GM19238 (cell line): ENCODE results near the gene CREB1.

Source experiments
- DNase-seq: peaks from one replicate; pipeline ENCODE4 v3.0.0; 2011; ENCODE audit warnings: low spot score; ENCODE audit not compliant: insufficient read length

Gene CREB1

DNA sequence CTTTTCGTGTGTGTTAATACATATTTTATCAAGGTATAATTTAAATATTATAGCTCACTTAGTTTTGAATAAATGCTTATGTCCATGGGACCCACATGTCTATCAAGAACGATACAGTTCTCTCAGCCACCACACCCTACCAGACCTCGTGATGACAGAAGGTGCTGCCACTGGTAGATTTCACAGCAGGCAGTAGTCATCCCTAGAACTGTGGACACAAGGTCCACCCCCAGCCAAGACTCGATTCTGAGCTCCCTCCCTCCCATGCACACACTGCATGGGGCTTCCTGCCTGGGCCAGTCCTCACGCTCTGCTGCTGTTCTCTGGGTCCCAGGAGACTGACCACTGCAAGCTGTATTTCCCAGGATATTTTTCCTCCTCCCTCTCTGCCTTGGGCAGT, 26.5 kb upstream of the CREB1 start:
- peak; percentile 25 for DNase-seq

DNA sequence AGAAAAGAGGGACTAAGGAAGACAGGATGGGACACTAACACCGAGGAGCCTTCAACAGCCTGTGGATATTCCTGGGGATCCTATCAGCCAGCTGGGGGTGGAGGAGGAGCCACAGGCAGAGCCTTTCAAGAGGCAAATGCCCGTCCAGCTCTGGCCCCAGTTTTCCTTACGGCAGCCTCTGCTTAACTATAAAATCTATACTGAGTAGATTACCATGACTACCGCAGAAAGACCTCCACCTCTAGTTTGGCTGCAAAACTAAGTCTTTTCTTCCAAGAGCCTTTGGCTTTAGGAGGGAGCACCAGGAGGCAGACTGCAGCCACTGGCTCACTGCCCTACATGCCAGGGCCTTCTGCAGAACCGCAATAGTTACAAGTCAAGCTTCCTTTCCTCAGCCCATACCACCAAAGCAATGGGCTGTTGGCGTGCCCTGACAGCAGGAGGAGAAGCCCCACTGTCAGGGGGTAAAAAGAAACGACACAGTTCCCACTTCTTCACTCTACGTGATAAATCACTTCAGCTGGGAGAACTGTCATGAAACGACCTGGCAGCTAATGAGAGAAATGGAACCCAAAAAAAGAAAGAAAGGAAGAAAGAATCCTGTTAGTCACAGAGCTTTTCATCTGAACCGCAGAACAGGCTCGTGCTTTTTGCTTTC, 25.1 kb upstream of the CREB1 start:
- DNase-seq: no peak

GRCh38 chr2:207505171-207505570, 24.6 kb upstream of the CREB1 start:
- no peak for DNase-seq

DNA sequence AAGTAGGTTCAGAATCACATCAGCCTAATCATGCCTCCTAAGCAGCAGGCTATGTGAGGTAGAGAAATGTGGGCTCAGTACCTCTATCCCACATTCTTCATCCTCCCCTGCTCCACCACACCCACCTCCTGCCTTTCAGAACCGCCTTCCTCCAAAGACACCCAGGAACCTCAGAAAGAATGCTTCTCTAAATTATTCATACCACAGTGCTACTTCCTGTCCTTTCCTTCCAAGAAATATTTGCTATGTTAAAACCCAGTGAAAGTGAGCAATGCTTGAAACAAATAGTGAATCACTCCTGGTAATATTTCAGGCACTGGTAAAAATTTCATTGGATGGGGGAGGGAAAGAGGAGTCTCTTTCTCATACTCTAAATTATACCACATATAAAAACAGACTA, 24.0 kb upstream of the CREB1 start:
- DNase-seq: no peak

DNA sequence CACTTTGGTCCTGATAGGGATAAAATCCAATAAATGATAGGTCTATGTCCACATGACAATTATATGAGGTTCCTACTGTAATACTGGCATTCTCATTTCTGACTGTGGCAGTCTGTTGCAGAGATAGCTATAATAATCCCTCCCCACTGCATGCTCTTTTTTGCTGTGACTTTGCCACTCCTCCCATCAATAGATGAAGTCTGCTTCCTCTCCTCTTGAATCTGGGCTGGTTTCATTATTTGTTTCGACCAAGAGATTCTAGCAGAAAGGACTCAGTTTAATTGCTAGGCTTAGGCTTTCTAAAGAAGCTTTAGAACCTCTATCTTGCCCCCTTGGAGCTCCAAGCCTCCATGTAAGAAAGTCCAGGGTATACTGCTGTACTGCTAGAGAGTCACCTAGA, 23.3 kb upstream of the CREB1 start:
- no peak for DNase-seq

GRCh38 chr2:207510148-207510547, 19.6 kb upstream of the CREB1 start:
- DNase-seq: no peak

DNA sequence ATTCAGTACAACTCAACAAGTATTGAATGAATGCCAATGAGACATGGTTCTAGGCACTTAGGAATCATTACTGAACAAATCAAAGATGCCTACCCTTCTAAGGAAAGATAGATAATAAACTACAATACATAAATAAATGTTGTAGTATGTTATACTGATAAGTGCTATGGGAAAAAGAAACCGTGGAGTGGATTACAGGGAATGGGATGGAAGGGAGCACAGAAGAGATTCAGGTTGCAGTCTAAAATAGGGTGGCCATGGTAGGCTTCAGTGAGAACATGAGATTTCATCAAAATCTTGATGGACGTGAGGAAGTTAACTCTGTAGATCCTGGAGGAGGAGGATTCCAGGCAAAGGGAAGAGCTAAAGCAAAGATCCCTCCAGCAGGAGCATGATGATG, 17.9 kb upstream of the CREB1 start:
- DNase-seq: no peak

- DNase-seq: no peak
Measured at GRCh38 chr2:207512356-207512755, 17.4 kb upstream of the CREB1 start.

DNA sequence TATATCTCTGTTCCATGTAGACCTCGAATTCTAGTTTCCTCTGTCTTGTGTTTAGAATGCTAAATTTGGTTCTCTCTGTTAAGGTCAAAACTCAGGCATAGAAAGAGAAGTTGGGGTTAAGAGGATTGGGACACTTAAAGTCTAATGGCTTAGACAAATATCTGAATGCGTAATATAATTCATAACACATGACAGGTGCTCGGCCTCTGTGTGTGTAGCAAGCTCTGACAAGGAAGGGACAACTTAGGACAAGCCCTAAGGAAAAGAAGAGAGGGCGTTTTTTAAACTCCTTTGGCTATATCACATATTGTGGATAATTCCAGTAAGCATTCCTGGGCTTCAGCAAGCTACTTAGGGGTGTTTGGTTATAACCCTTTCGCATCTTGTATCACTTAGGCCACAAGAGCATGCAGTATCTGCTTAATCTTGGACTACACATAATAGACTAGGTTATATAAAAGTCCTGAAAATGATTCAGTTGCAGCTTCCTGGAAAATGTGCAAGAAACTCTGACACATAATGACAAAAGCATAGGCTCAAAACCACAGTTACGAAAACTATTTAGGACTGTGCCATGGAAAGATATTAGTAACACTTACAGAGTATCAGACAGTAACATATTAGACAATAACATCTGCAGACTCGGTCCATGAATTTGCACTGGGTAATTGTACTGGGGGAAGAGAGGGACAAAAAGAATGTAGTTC, 16.1 kb upstream of the CREB1 start:
- DNase-seq: no peak

DNA sequence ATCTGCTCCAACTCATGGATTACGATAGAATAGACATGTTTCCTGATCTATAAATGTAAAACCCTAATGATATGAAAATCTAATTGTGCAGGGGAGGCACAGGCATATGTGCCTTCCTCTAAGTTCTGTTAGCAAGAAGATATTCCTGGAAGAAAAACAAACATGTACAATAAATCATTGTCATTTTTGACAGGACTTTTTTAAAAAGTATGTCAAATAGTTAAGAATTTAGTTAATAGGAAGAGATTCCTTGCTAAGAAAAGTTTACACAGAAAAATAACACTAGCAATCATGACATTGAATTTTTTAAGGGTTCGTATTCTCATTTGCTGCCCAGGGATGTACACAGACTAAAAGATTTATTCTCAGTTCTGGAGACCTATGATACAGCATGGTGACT, 15.3 kb upstream of the CREB1 start:
- no peak for DNase-seq

DNA sequence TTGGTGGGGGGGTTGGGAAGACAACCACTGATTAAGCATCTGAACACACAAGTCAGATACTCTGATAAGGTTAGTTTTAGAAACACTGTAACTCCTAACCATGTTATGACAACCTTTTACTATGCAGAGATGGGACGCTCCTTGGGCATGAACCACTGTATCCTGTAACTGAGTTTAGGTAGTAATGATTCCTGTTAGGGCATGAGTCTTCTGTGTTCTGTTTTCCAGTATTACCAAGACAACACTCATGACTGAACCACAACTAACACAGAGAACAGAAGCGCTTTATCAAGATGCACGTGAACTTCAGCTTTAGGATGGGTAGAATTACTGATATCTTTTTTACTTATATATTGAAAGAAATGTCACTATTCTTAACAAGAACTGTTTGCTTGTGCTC, 14.1 kb upstream of the CREB1 start:
- no peak for DNase-seq

GRCh38 chr2:207516206-207516605, 13.6 kb upstream of the CREB1 start:
- DNase-seq: no peak

GRCh38 chr2:207523005-207523404, 6.8 kb upstream of the CREB1 start:
- DNase-seq: no peak

GRCh38 chr2:207525296-207525695, 4.5 kb upstream of the CREB1 start:
- no peak for DNase-seq

DNA sequence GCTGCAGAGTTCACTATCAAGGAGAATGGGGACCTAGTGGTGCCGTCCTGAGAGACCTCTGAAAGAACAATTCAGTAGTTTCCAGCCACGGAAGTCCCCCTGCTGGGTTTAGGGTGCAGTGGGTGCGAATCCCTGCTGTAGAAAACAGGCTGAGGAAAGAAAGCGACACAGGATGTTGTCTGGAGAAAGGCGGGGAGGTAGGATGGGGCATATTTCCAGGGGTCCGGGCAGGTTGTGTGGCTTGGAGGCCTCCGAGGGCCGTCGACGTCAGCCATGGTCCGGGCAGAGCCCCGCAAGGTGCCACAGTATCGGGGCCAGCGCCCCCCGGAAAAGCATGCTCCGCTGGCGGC, 807 bp upstream of the CREB1 start:
- DNase-seq: peak; percentile 25

- peak; percentile 21 for DNase-seq
Measured at GRCh38 chr2:207530160-207531031, 634 bp downstream of the CREB1 start.

DNA sequence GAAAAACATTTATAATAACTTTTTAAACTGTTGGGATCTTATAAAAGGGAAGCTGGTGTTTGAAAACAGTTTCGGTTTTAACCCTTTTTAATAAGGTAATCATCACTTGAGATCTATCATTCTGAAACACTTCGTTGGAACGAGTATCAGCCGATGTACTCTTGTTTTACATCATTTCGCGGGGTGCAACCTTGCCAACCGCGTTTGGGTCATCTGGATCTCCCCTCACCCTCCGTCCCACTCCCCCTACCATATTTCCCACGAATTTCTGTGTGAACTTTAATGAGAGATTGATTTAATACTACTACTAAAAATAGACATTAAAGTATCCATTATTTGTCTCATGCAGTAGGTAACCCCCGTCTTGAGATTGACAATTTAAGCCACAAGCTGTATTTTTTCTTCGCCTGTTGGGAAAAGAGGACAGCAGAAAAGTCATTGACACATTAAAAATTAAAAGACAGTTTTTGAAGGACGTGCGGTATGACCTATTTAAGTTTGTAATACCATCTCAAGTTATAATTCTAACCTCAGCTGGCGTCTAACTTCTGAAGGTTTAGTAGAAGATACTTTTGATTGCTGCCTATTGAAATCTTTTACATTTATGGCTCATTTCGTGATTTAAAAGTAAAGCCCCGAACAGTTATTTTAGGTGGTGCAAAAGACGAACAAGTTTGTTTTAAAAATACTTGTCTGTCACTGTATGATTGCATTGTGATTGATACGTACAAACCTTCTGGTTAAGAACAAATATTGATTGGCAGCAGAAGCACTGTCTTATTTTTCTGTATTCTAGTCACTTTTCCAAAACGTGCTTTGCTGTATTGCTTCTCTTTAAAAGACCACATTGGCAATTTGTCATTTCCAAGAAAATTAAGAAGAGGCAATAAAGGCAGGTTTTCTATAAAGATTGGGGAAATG, 1.5 kb downstream of the CREB1 start:
- no peak for DNase-seq

DNA sequence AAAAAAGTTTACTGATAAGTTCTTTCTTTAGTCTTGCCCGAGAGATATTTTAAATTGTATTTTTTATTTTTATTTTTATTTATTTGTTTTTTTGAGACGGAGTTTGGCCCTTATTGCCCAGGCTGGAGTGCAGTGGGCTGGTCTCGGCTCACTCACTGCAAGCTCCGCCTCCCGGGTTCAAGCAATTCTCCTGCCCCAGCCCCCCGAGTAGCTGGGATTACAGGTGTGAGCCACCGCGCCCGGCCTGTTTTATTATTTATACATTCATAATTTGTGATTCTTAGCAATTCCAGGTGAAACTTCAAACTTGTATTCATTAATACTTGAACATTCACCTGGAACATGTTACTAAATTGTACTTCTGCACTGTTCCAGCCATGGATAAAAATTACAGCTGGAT, 2.9 kb downstream of the CREB1 start:
- DNase-seq: no peak

GRCh38 chr2:207533461-207534008, 3.8 kb downstream of the CREB1 start:
- DNase-seq: no peak

- DNase-seq: no peak
Measured at GRCh38 chr2:207534417-207534816, 4.7 kb downstream of the CREB1 start.

- no peak for DNase-seq
Measured at GRCh38 chr2:207539470-207539869, 9.7 kb downstream of the CREB1 start.
